Type B pancreatic cell (in vitro differentiated cells): Measurements from ENCODE around the gene TADA2B. TPM values are rescaled to one million over a fixed set of nuclear protein-coding genes. Genes with fewer than 3 reads are reported as not detected.

Experiments
- DNase-seq: peaks from one replicate; pipeline ENCODE4 v3.0.0; 2021; ENCODE audit warnings: mixed read lengths; ENCODE audit not compliant: unreplicated experiment; ENCODE audit errors: extremely low spot score
- H3K27ac Mint-ChIP-seq: 2 replicates; pipeline ENCODE4 v1.8.0; 2021; ENCODE audit warnings: mild to moderate bottlenecking, mixed read lengths
- H3K27me3 Mint-ChIP-seq: 2 replicates; pipeline ENCODE4 v1.8.0; 2021; ENCODE audit warnings: mixed read lengths
- H3K36me3 Mint-ChIP-seq: 2 replicates; pipeline ENCODE4 v1.8.0; 2021; ENCODE audit warnings: mixed read lengths
- H3K4me1 Mint-ChIP-seq: one replicate; pipeline ENCODE4 v1.8.0; 2021; ENCODE audit warnings: mixed read lengths; ENCODE audit not compliant: unreplicated experiment
- H3K4me3 Mint-ChIP-seq: 2 replicates; pipeline ENCODE4 v1.8.0; 2021; ENCODE audit warnings: mild to moderate bottlenecking, mixed read lengths
- H3K9me3 Mint-ChIP-seq: 2 replicates; pipeline ENCODE4 v1.8.0; 2021; ENCODE audit warnings: mixed read lengths
- CTCF ChIP-seq: fragments of 200-600 bp; sonication (generic); conservative IDR thresholded peaks from 2 replicates; pipeline ENCODE4 v1.5.0; 2021; ENCODE audit warnings: antibody characterized with exemption, mild to moderate bottlenecking
- total RNA-seq: library from RNA; stranded (reverse); gene quantifications from 2 replicates; pipeline ENCODE4 v1.2.1, GENCODE V29; 2021; ENCODE audit warnings: low replicate concordance

Gene TADA2B
- total RNA-seq, 1 donor from 2014 or later, result 21.7 TPM

GRCh38 chr4:7021930-7022664 lies 21.1 kb upstream of the TADA2B start:
- no peak for DNase-seq
- peaks cover 17% of the 10 kb centered on the region for H3K36me3 Mint-ChIP-seq
- no peaks in the 10 kb centered on the region for H3K27me3 Mint-ChIP-seq

GRCh38 chr4:7023486-7023885 lies 19.7 kb upstream of the TADA2B start:
- peaks cover 19% of the 10 kb centered on the region for H3K36me3 Mint-ChIP-seq
- H3K9me3 Mint-ChIP-seq, result no peaks in the 10 kb centered on the region
- H3K4me1 Mint-ChIP-seq, result no peaks in the 10 kb centered on the region
- H3K4me3 Mint-ChIP-seq, result no peak overlapping the region
- no peaks in the 10 kb centered on the region for H3K27me3 Mint-ChIP-seq
- DNase-seq, result no peak
- no peak overlapping the region for H3K27ac Mint-ChIP-seq
- no peak for TF ChIP-seq CTCF

More at GRCh38 chr4:7021930-7022664, 21.1 kb upstream of the TADA2B start:
- TF ChIP-seq CTCF, result no peak
- peak overlapping the region; percentile 89 for H3K27ac Mint-ChIP-seq
- H3K4me3 Mint-ChIP-seq, result no peak overlapping the region
- no peaks in the 10 kb centered on the region for H3K9me3 Mint-ChIP-seq
- H3K4me1 Mint-ChIP-seq, result no peaks in the 10 kb centered on the region

GRCh38 chr4:7023901-7024300 lies 19.3 kb upstream of the TADA2B start:
- Mint-ChIP-seq H3K4me1 (no peaks in the 10 kb centered on the region), H3K9me3 (no peaks in the 10 kb centered on the region), H3K27ac (no peak overlapping the region), H3K36me3 (peaks cover 19% of the 10 kb centered on the region), H3K27me3 (no peaks in the 10 kb centered on the region), H3K4me3 (no peak overlapping the region)
- no peak for TF ChIP-seq CTCF
- no peak for DNase-seq

GRCh38 chr4:7024336-7024890 lies 18.8 kb upstream of the TADA2B start:
- DNase-seq, result no peak
- TF ChIP-seq CTCF, result no peak
- Mint-ChIP-seq H3K27ac (no peak overlapping the region), H3K36me3 (peaks cover 19% of the 10 kb centered on the region), H3K9me3 (no peaks in the 10 kb centered on the region), H3K4me3 (no peak overlapping the region), H3K4me1 (no peaks in the 10 kb centered on the region), H3K27me3 (no peaks in the 10 kb centered on the region)

- Mint-ChIP-seq H3K27ac (no peak overlapping the region), H3K27me3 (no peaks in the 10 kb centered on the region), H3K9me3 (no peaks in the 10 kb centered on the region), H3K4me1 (no peaks in the 10 kb centered on the region), H3K4me3 (no peak overlapping the region), H3K36me3 (peaks cover 19% of the 10 kb centered on the region)
- no peak for TF ChIP-seq CTCF
- DNase-seq, result no peak
Observed at GRCh38 chr4:7025040-7025602, 18.1 kb upstream of the TADA2B start.
